ENCODE data around the gene ABCA5.
"Not testable (repeated sequence)": the region's sequence is repeated elsewhere in the genome, so short reads cannot be mapped to it uniquely, and the experiment has no call there.

Gene ABCA5

GRCh38 chr17:69222707-69223258 lies 104.2 kb downstream of the ABCA5 start:
- DNase-seq = no peak

- no peak for DNase-seq
Measured at GRCh38 chr17:69220098-69220497, 106.8 kb downstream of the ABCA5 start.

- no peak for DNase-seq
Measured at GRCh38 chr17:69218986-69219385, 107.9 kb downstream of the ABCA5 start.

GRCh38 chr17:69213059-69213813 lies 113.7 kb downstream of the ABCA5 start:
- DNase-seq = no peak

- no peak for DNase-seq
Measured at GRCh38 chr17:69208640-69209039, 118.3 kb downstream of the ABCA5 start.

- DNase-seq = no peak
Measured at GRCh38 chr17:69207151-69207550, 119.8 kb downstream of the ABCA5 start.

- no peak for DNase-seq
Measured at GRCh38 chr17:69198238-69198637, 128.7 kb downstream of the ABCA5 start.

- DNase-seq = not testable (repeated sequence)
Measured at GRCh38 chr17:69196105-69196653, 130.8 kb downstream of the ABCA5 start.

All from nucleus accumbens (tissue), 56 donors.